ENCODE data around the gene ADGRG4. TPM values are rescaled to one million over a fixed set of nuclear protein-coding genes. Genes with fewer than 3 reads are reported as not detected.
A peak's percentile ranks its signal among the peaks of the same experiment; 100 is the strongest.

Gene ADGRG4
- total and polyA plus RNA-seq, 5 donors: not detected

- peak in 1 of 3 donors; percentile 33 for DNase-seq
- H3K4me1 ChIP-seq (ENCODE audit: control insufficient read depth, insufficient read depth, low read length): no peaks in the 10 kb centered on the region
- H3K4me3 ChIP-seq (ENCODE audit: low read length): no peak overlapping the region
- H3K27ac ChIP-seq (ENCODE audit: low read length): no peak overlapping the region
- no peaks in the 10 kb centered on the region for H3K27me3 ChIP-seq (ENCODE audit: control insufficient read depth, insufficient read depth)
- intact Hi-C loops (cut with DNase I): no loop called here
- H3K9me3 ChIP-seq (ENCODE audit: control insufficient read depth, low read length): no peaks in the 10 kb centered on the region
- peak in 1 of 2 donors; percentile 52 for ATAC-seq
- WGBS: 54% methylated on average over 3 of the region's 3 CpGs
Measured at GRCh38 chrX:136387951-136388502, 87.3 kb downstream of the ADGRG4 start.

DNA sequence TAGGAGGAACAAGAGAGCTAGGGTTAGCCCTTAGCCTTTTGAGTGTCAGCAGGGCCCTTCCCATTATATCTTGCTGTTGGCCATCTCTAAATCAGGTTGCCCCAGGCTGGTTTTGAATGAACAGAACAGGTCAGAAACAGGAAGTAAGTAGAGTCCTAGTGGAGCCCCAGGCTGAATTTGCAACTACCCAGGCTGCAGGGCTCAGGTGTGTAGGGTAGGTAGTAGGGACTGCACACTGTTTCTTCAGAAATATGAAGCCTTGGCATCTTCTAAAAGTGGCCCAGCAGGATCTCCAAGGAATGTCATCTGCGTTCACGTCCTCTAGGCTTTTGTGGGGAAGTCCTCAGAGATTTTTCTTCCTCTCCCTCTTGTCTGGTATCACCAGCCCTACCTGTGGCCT lies 90.2 kb downstream of the ADGRG4 start:
- H3K9me3 ChIP-seq (ENCODE audit: control insufficient read depth, low read length): no peaks in the 10 kb centered on the region
- no peaks in the 10 kb centered on the region for H3K4me1 ChIP-seq (ENCODE audit: control insufficient read depth, insufficient read depth, low read length)
- H3K4me3 ChIP-seq (ENCODE audit: low read length): no peak overlapping the region
- WGBS: 92% methylated on average over 2 of the region's 2 CpGs
- H3K27me3 ChIP-seq (ENCODE audit: control insufficient read depth, insufficient read depth): no peaks in the 10 kb centered on the region
- H3K27ac ChIP-seq (ENCODE audit: low read length): no peak overlapping the region
- ATAC-seq: no peak
- intact Hi-C loops (cut with DNase I): no loop called here
- no peak for DNase-seq

- ATAC-seq (no peak), DNase-seq (no peak)
- intact Hi-C loops (cut with DNase I): no loop called here
- no peak overlapping the region for H3K27ac ChIP-seq (ENCODE audit: low read length)
- no peaks in the 10 kb centered on the region for H3K9me3 ChIP-seq (ENCODE audit: control insufficient read depth, low read length)
- H3K27me3 ChIP-seq (ENCODE audit: control insufficient read depth, insufficient read depth): no peaks in the 10 kb centered on the region
- H3K4me1 ChIP-seq (ENCODE audit: control insufficient read depth, insufficient read depth, low read length): no peaks in the 10 kb centered on the region
- WGBS: 51% methylated on average over 3 of the region's 3 CpGs
- H3K4me3 ChIP-seq (ENCODE audit: low read length): no peak overlapping the region
Measured at GRCh38 chrX:136395271-136395670, 94.5 kb downstream of the ADGRG4 start.

DNA sequence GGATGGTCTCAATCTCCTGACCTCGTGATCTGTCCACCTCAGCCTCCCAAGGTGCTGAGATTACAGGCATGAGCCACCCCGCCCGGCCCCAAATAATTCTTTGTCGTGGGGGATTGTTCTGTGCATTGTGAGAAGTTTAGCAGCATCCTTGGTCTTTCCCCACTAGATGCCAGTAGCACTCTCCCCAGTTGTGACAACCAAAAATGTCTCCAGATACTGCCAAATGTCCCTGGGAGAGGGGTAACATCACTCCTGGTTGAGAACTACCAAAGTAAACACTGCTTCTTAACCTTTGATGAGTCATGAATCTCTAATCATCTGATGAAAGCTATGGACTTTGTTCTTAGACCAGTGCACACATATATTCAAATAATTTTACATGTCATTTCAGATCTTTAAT lies 96.2 kb downstream of the ADGRG4 start:
- Histone ChIP-seq H3K9me3 (ENCODE audit: control insufficient read depth, low read length) (no peaks in the 10 kb centered on the region), H3K4me3 (ENCODE audit: low read length) (no peak overlapping the region), H3K27ac (ENCODE audit: low read length) (no peak overlapping the region), H3K27me3 (ENCODE audit: control insufficient read depth, insufficient read depth) (no peaks in the 10 kb centered on the region), H3K4me1 (ENCODE audit: control insufficient read depth, insufficient read depth, low read length) (no peaks in the 10 kb centered on the region)
- no peak for DNase-seq
- intact Hi-C loops (cut with DNase I): no loop called here
- no peak for ATAC-seq
- 77% methylated on average over 4 of the region's 4 CpGs for WGBS

GRCh38 chrX:136405126-136405525 lies 104.4 kb downstream of the ADGRG4 start:
- 76% methylated on average over 8 of the region's 8 CpGs for WGBS

DNA sequence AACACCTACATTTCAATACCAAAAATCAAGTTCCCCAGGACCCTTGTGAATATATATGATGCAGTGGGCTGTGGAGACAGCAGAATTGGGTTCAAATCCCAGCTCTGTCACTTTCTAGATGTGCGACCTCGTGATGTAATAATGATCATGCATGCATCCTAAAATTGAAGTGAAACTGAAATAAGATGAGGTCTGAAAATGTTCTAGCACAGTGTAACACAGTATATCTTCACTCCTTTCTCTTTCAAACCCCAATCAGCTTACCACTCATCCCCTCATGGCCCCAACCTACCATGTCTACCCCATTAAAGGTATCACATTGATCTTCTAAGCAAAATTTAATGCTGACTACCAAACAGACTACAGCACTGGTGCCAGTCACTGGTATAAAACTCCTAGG lies 117.0 kb downstream of the ADGRG4 start:
- Histone ChIP-seq H3K27ac (ENCODE audit: low read length) (no peak overlapping the region), H3K4me1 (ENCODE audit: control insufficient read depth, insufficient read depth, low read length) (no peaks in the 10 kb centered on the region), H3K4me3 (ENCODE audit: low read length) (no peak overlapping the region), H3K27me3 (ENCODE audit: control insufficient read depth, insufficient read depth) (no peaks in the 10 kb centered on the region), H3K9me3 (ENCODE audit: control insufficient read depth, low read length) (no peaks in the 10 kb centered on the region)
- ATAC-seq: no peak
- WGBS: 86% methylated on average over 2 of the region's 2 CpGs
- DNase-seq: no peak
- intact Hi-C loops (cut with DNase I): no loop called here

More at GRCh38 chrX:136405126-136405525, 104.4 kb downstream of the ADGRG4 start:
- ATAC-seq (no peak), DNase-seq (no peak)
- intact Hi-C loops (cut with DNase I): no loop called here
- no peaks in the 10 kb centered on the region for H3K9me3 ChIP-seq (ENCODE audit: control insufficient read depth, low read length)
- no peak overlapping the region for H3K4me3 ChIP-seq (ENCODE audit: low read length)
- no peaks in the 10 kb centered on the region for H3K4me1 ChIP-seq (ENCODE audit: control insufficient read depth, insufficient read depth, low read length)
- H3K27me3 ChIP-seq (ENCODE audit: control insufficient read depth, insufficient read depth): no peaks in the 10 kb centered on the region
- no peak overlapping the region for H3K27ac ChIP-seq (ENCODE audit: low read length)

GRCh38 chrX:136421338-136421737 lies 120.6 kb downstream of the ADGRG4 start:
- no peaks in the 10 kb centered on the region for H3K27me3 ChIP-seq (ENCODE audit: control insufficient read depth, insufficient read depth)
- intact Hi-C loops (cut with DNase I): no loop called here
- no peak overlapping the region for H3K27ac ChIP-seq (ENCODE audit: low read length)
- 69% methylated on average over 14 of the region's 14 CpGs for WGBS
- no peaks in the 10 kb centered on the region for H3K9me3 ChIP-seq (ENCODE audit: control insufficient read depth, low read length)
- ATAC-seq: no peak
- no peaks in the 10 kb centered on the region for H3K4me1 ChIP-seq (ENCODE audit: control insufficient read depth, insufficient read depth, low read length)
- DNase-seq: no peak
- no peak overlapping the region for H3K4me3 ChIP-seq (ENCODE audit: low read length)

- ATAC-seq: no peak
- 75% methylated on average over 2 of the region's 2 CpGs for WGBS
- no peaks in the 10 kb centered on the region for H3K9me3 ChIP-seq (ENCODE audit: control insufficient read depth, low read length)
- no peak overlapping the region for H3K4me3 ChIP-seq (ENCODE audit: low read length)
- DNase-seq: no peak
- no peaks in the 10 kb centered on the region for H3K27me3 ChIP-seq (ENCODE audit: control insufficient read depth, insufficient read depth)
- intact Hi-C loops (cut with DNase I): no loop called here
- H3K4me1 ChIP-seq (ENCODE audit: control insufficient read depth, insufficient read depth, low read length): no peaks in the 10 kb centered on the region
- no peak overlapping the region for H3K27ac ChIP-seq (ENCODE audit: low read length)
Measured at GRCh38 chrX:136423724-136424123, 123.0 kb downstream of the ADGRG4 start.

DNA sequence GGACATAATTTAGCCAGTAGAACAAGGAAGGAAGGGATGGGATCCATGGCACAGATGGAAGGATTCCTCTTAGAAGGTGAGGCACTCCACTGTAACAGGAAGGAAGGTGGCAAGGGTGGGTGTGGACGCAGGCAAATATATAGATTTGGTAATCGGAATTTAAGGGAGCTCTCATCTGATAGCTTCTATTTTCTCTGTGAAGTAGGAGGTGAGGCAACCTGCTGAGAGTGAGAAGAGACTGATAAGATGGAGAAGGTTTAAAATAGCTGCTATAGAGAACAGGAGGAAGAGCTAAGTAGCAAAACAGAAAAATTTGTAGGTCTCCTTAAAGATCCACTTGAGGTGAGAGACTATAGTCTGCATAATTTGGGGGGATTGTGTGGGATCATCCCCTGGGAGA lies 125.2 kb downstream of the ADGRG4 start:
- DNase-seq (no peak), ATAC-seq (no peak)
- intact Hi-C loops (cut with DNase I): no loop called here
- Histone ChIP-seq H3K27ac (ENCODE audit: low read length) (no peak overlapping the region), H3K4me3 (ENCODE audit: low read length) (no peak overlapping the region), H3K4me1 (ENCODE audit: control insufficient read depth, insufficient read depth, low read length) (no peaks in the 10 kb centered on the region), H3K27me3 (ENCODE audit: control insufficient read depth, insufficient read depth) (no peaks in the 10 kb centered on the region), H3K9me3 (ENCODE audit: control insufficient read depth, low read length) (no peaks in the 10 kb centered on the region)
- WGBS: 32% methylated on average over 2 of the region's 2 CpGs

DNA sequence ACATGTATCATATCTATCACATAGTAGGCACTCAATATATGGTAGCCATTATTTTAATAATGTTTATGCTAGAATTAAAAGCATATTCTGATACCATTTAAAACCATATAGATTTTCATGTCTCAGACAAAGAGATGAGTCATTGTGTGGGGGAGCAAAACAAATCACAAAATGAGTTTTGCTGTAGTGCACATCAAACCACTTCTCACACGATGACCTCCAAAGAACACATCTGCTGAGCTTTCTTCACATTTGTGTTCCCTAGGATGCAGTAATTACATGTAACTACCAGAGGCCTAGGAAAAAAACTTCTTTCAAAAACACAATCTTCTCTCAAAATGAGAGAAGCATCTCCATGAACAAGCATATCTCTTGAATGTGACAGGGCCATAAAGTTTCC lies 130.9 kb downstream of the ADGRG4 start:
- Histone ChIP-seq H3K4me3 (ENCODE audit: low read length) (no peak overlapping the region), H3K4me1 (ENCODE audit: control insufficient read depth, insufficient read depth, low read length) (no peaks in the 10 kb centered on the region), H3K9me3 (ENCODE audit: control insufficient read depth, low read length) (no peaks in the 10 kb centered on the region), H3K27ac (ENCODE audit: low read length) (no peak overlapping the region), H3K27me3 (ENCODE audit: control insufficient read depth, insufficient read depth) (no peaks in the 10 kb centered on the region)
- WGBS: 67% methylated on average over 1 of the region's 1 CpG
- no peak for DNase-seq
- intact Hi-C loops (cut with DNase I): no loop called here
- ATAC-seq: no peak

DNA sequence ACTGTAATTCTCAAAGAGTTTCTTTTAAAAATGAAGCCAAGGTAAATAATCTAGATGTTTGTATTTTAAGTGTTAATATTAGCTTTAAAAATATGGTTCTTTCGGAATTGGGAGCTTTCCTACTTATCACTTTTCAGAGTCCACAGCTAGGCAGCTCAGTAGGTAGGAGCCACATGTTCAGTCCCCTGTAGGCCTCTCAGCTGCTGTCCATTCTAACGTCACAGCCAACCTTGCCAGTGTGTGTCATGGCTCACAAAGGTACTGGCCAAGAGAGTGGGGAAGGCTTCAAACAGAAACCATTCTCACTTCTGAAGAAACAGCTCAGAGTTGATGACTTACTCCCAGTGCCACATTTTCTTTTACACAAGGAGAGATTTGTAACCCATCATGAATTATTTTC lies 137.0 kb downstream of the ADGRG4 start:
- H3K4me1 ChIP-seq (ENCODE audit: control insufficient read depth, insufficient read depth, low read length): no peaks in the 10 kb centered on the region
- no peaks in the 10 kb centered on the region for H3K27me3 ChIP-seq (ENCODE audit: control insufficient read depth, insufficient read depth)
- intact Hi-C loops (cut with DNase I): no loop called here
- H3K4me3 ChIP-seq (ENCODE audit: low read length): no peak overlapping the region
- H3K9me3 ChIP-seq (ENCODE audit: control insufficient read depth, low read length): no peaks in the 10 kb centered on the region
- DNase-seq (no peak), ATAC-seq (no peak)
- WGBS: 60% methylated on average over 2 of the region's 2 CpGs
- H3K27ac ChIP-seq (ENCODE audit: low read length): no peak overlapping the region

DNA sequence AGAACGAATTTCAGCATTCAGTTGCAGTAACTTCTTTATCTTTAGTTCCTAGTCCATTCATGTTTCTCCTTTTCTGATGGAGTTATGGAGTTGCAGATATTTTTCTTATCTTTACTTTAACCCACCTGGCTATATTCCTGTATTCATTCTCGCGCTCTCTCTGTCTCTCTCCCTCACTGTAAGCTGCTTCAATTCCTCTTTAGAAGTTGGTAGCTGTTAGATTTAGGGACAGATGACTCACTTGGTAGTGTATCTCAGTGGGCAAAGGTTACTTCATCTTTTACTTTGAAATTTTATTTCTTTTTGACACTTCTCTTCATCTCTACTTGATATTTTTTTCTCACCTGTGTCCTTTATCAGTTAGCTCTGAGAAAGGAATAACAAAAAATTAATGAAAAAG lies 137.4 kb downstream of the ADGRG4 start:
- 85% methylated on average over 3 of the region's 3 CpGs for WGBS

More for the DNA sequence above, 137.4 kb downstream of the ADGRG4 start:
- intact Hi-C loops (cut with DNase I): no loop called here
- H3K4me3 ChIP-seq (ENCODE audit: low read length): no peak overlapping the region
- H3K27ac ChIP-seq (ENCODE audit: low read length): no peak overlapping the region
- no peak for DNase-seq
- no peaks in the 10 kb centered on the region for H3K27me3 ChIP-seq (ENCODE audit: control insufficient read depth, insufficient read depth)
- no peaks in the 10 kb centered on the region for H3K4me1 ChIP-seq (ENCODE audit: control insufficient read depth, insufficient read depth, low read length)
- no peak for ATAC-seq
- no peaks in the 10 kb centered on the region for H3K9me3 ChIP-seq (ENCODE audit: control insufficient read depth, low read length)
